H1 (cell line): ENCODE data around the gene UBE2H. TPM values are rescaled to one million over a fixed set of nuclear protein-coding genes. Genes with fewer than 3 reads are reported as not detected.

Source experiments
- CTCF ChIA-PET: fragments of 300-600 bp; sonication (Branson Sonifier 250); formaldehyde crosslinking; loops from one replicate; lab custom pipeline; 2021; ENCODE audit not compliant: partially characterized antibody; lab: Charles Lee
- POLR2A ChIA-PET: fragments of 300-600 bp; sonication (Branson Sonifier 250); formaldehyde crosslinking; loops from one replicate; lab custom pipeline; 2021; ENCODE audit warnings: inconsistent platforms; ENCODE audit not compliant: partially characterized antibody; lab: Charles Lee
- DNase-seq, 2 experiments: peaks; one replicate each; pipeline versions ENCODE4 v3.0.0 to v3.0.0-alpha.2; 2010 to 2022; ENCODE audit warnings: low spot score in 2 of 2, low read depth in 1 of 2, mixed read lengths in 1 of 2
- FAIRE-seq: peaks from 2 replicates; lab custom pipeline; 2011; peaks lifted over from hg19 to GRCh38; lab: Jason Lieb, UNC
- H2AFZ ChIP-seq: 2 replicates; pipeline ENCODE4 v1.8.1; 2012; ENCODE audit warnings: low read length, inconsistent platforms
- H2AK5ac ChIP-seq: 2 replicates; pipeline ENCODE4 v1.6.1; 2013; ENCODE audit warnings: low read depth, low read length
- H2BK120ac ChIP-seq: replicated peaks from 2 replicates; pipeline ENCODE3; 2013; ENCODE audit warnings: low read depth, low read length, inconsistent platforms
- H2BK12ac ChIP-seq: 2 replicates; pipeline ENCODE4 v1.6.1; 2013; ENCODE audit warnings: low read depth, low read length
- H2BK15ac ChIP-seq: 2 replicates; pipeline ENCODE4 v1.6.1; 2013; ENCODE audit warnings: low read length
- H2BK20ac ChIP-seq: 2 replicates; pipeline ENCODE4 v1.6.1; 2013; ENCODE audit warnings: low read length
- H2BK5ac ChIP-seq: 2 replicates; pipeline ENCODE4 v1.6.1; 2013; ENCODE audit warnings: low read depth, low read length
- H3K14ac ChIP-seq: 2 replicates; pipeline ENCODE4 v1.6.1; 2013; ENCODE audit warnings: inconsistent platforms; ENCODE audit not compliant: insufficient read length
- H3K18ac ChIP-seq: 2 replicates; pipeline ENCODE4 v1.6.1; 2013; ENCODE audit warnings: low read length; ENCODE audit errors: extremely low read depth
- H3K23ac ChIP-seq: 2 replicates; pipeline ENCODE4 v1.6.1; 2013; ENCODE audit warnings: inconsistent platforms; ENCODE audit not compliant: insufficient read length
- H3K23me2 ChIP-seq: 2 replicates; pipeline ENCODE4 v1.6.1; 2013; ENCODE audit warnings: low read depth, low read length
- H3K27ac ChIP-seq: 2 replicates; pipeline ENCODE4 v1.6.1; 2011; ENCODE audit warnings: low read depth, low read length, inconsistent platforms
- H3K27me3 ChIP-seq, 4 experiments: replicated peaks in 1 of 4; 1 replicate in 1 of 4; 2 replicates in 3 of 4; pipeline versions ENCODE4 v1.6.1 to v1.8.1; 2011 to 2013; ENCODE audit warnings: low read length in 3 of 4, mild to moderate bottlenecking in 3 of 4, inconsistent platforms in 2 of 4, mixed read lengths in 2 of 4, moderate library complexity in 1 of 4; ENCODE audit not compliant: control insufficient read depth in 3 of 4, insufficient read depth in 3 of 4; ENCODE audit errors: extremely low read depth in 1 of 4
- H3K36me3 ChIP-seq, 4 experiments: 2 replicates each; pipeline versions ENCODE4 v1.6.1 to v1.8.1; 2011 to 2013; ENCODE audit warnings: mild to moderate bottlenecking in 4 of 4, low read length in 3 of 4, moderate library complexity in 2 of 4, control low read depth in 1 of 4, inconsistent platforms in 1 of 4; ENCODE audit not compliant: insufficient read depth in 4 of 4, control insufficient read depth in 2 of 4
- H3K4ac ChIP-seq: replicated peaks from 2 replicates; pipeline ENCODE3; 2013; ENCODE audit warnings: low read length, low read depth, mixed read lengths, inconsistent platforms; ENCODE audit not compliant: insufficient read length
- H3K4me1 ChIP-seq, 4 experiments: replicated peaks in 1 of 4; 1 replicate in 1 of 4; 2 replicates in 3 of 4; pipeline versions ENCODE4 v1.6.1 to v1.8.1; 2011 to 2013; ENCODE audit warnings: low read length in 3 of 4, inconsistent platforms in 2 of 4, mixed read lengths in 1 of 4; ENCODE audit not compliant: insufficient read depth in 4 of 4, control insufficient read depth in 3 of 4
- H3K4me2 ChIP-seq, 2 experiments: 2 replicates each; pipeline versions ENCODE4 v1.6.1 to v1.8.1; 2011 to 2013; ENCODE audit warnings: low read depth in 2 of 2, low read length in 2 of 2, control low read depth in 1 of 2, inconsistent platforms in 1 of 2, mild to moderate bottlenecking in 1 of 2; ENCODE audit not compliant: insufficient read depth in 1 of 2
- H3K4me3 ChIP-seq, 4 experiments: fragments of 200-600, 300-600 bp in 1 of 4; sonication (generic), shearing (Covaris generic), sonication (Bioruptor Twin) in 1 of 4; 2 replicates each; pipeline versions ENCODE4 v1.5.1 to v1.8.1; 2011 to 2016; ENCODE audit warnings: low read length in 4 of 4, low read depth in 3 of 4, control low read depth in 2 of 4, inconsistent platforms in 2 of 4, mild to moderate bottlenecking in 2 of 4, mixed read lengths in 1 of 4, moderate library complexity in 1 of 4; ENCODE audit not compliant: insufficient read depth in 2 of 4; ENCODE audit errors: extremely low read depth in 1 of 4
- H3K56ac ChIP-seq: replicated peaks from 2 replicates; pipeline ENCODE3; 2013; ENCODE audit warnings: low read depth, mild to moderate bottlenecking, mixed read lengths, low read length, inconsistent platforms; ENCODE audit not compliant: insufficient read length
- H3K79me1 ChIP-seq: 2 replicates; pipeline ENCODE4 v1.6.1; 2013; ENCODE audit warnings: low read depth, low read length, control low read depth
- H3K79me2 ChIP-seq, 2 experiments: 2 replicates each; pipeline versions ENCODE4 v1.6.1 to v1.8.1; 2012 to 2013; ENCODE audit warnings: low read length in 2 of 2, mild to moderate bottlenecking in 2 of 2, inconsistent platforms in 1 of 2; ENCODE audit not compliant: insufficient read depth in 2 of 2, control insufficient read depth in 1 of 2
- H3K9ac ChIP-seq, 4 experiments: replicated peaks in 1 of 4; 1 replicate in 1 of 4; 2 replicates in 3 of 4; pipeline versions ENCODE4 v1.6.1 to v1.8.1; 2011 to 2013; ENCODE audit warnings: low read depth in 3 of 4, low read length in 3 of 4, control low read depth in 2 of 4, mild to moderate bottlenecking in 2 of 4, moderate library complexity in 2 of 4, inconsistent platforms in 1 of 4; ENCODE audit errors: extremely low read depth in 1 of 4
- H3K9me3 ChIP-seq, 2 experiments: 2 replicates each; pipeline versions ENCODE4 v1.6.1 to v1.8.1; 2012 to 2013; ENCODE audit warnings: mild to moderate bottlenecking in 2 of 2, moderate library complexity in 2 of 2, control low read depth in 1 of 2, inconsistent platforms in 1 of 2, low read depth in 1 of 2, low read length in 1 of 2, mixed read lengths in 1 of 2; ENCODE audit not compliant: insufficient read depth in 2 of 2
- H4K20me1 ChIP-seq, 2 experiments: replicated peaks in 1 of 2; 2 replicates each; pipeline versions ENCODE3 to v1.8.1; 2011 to 2013; ENCODE audit warnings: inconsistent platforms in 2 of 2, low read length in 2 of 2, mild to moderate bottlenecking in 1 of 2; ENCODE audit not compliant: insufficient read depth in 2 of 2, control insufficient read depth in 1 of 2
- H4K5ac ChIP-seq: 2 replicates; pipeline ENCODE4 v1.6.1; 2013; ENCODE audit warnings: low read length, low read depth, mixed read lengths, inconsistent platforms; ENCODE audit not compliant: insufficient read length
- H4K8ac ChIP-seq: 2 replicates; pipeline ENCODE4 v1.8.0; 2013; ENCODE audit warnings: mild to moderate bottlenecking, moderate library complexity, low read length, inconsistent platforms; ENCODE audit not compliant: insufficient read depth; ENCODE audit errors: extremely low read depth
- H4K91ac ChIP-seq: replicated peaks from 2 replicates; pipeline ENCODE3; 2013; ENCODE audit warnings: low read length, mixed read lengths, inconsistent platforms; ENCODE audit not compliant: insufficient read length
- RFX5 ChIP-seq: IDR thresholded peaks from 2 replicates; pipeline ENCODE4 v1.6.1; 2011; ENCODE audit warnings: low read depth, low read length, improper control_type of control experiment, borderline replicate concordance
- TEAD4 ChIP-seq: IDR thresholded peaks from 2 replicates; pipeline ENCODE4 v1.6.1; 2012; ENCODE audit warnings: low read depth, low read length, inconsistent platforms, mixed read lengths
- WGBS, 2 experiments: shearing (Covaris generic) in 1 of 2; methylation state at CpG; one replicate each; pipeline versions ENCODE4 v1.1.6 to v1.1.7; 2013 to 2015; ENCODE audit warnings: low lambda C conversion rate in 2 of 2, mixed read lengths in 2 of 2, inconsistent platforms in 1 of 2, low coverage in 1 of 2, missing lambda C conversion rate in 1 of 2; ENCODE audit not compliant: insufficient replicate concordance in 2 of 2, insufficient coverage in 1 of 2, insufficient read length in 1 of 2; ENCODE audit errors: extremely low coverage in 1 of 2, missing lambda C conversion rate in 1 of 2; 5-methylcytosine and 5-hydroxymethylcytosine counted together
- polyA plus RNA-seq, 7 experiments: library from polyadenylated mRNA; depleted of rRNA in 3 of 7; stranded (reverse) in 5 of 7; unstranded in 2 of 7; fragments of >200 nt in 5 of 7; fragments of 200-250 nt in 2 of 7; gene quantifications; 1 replicate in 5 of 7; 2 replicates in 1 of 7; 4 replicates in 1 of 7; pipeline versions ENCODE4 v1.2.1 to v1.2.3, GENCODE V29; 2011 to 2013; ENCODE audit warnings: missing spikeins in 2 of 7, mixed read lengths in 2 of 7
- total RNA-seq: library from RNA; stranded (reverse); fragmentation: NEBNext Ultra II Directional; extraction: Animal tissue kit (Norgen Biotek cat#: 25700); gene quantifications from 2 replicates; pipeline ENCODE4 v1.2.1, GENCODE V29; 2021

UBE2H gene
- total and polyA plus RNA-seq, 2 of the 8 experiments (the other 6 are each of a cell fraction or from before 2014, with no cell fraction given) = 30.6 to 62.2 TPM

DNA sequence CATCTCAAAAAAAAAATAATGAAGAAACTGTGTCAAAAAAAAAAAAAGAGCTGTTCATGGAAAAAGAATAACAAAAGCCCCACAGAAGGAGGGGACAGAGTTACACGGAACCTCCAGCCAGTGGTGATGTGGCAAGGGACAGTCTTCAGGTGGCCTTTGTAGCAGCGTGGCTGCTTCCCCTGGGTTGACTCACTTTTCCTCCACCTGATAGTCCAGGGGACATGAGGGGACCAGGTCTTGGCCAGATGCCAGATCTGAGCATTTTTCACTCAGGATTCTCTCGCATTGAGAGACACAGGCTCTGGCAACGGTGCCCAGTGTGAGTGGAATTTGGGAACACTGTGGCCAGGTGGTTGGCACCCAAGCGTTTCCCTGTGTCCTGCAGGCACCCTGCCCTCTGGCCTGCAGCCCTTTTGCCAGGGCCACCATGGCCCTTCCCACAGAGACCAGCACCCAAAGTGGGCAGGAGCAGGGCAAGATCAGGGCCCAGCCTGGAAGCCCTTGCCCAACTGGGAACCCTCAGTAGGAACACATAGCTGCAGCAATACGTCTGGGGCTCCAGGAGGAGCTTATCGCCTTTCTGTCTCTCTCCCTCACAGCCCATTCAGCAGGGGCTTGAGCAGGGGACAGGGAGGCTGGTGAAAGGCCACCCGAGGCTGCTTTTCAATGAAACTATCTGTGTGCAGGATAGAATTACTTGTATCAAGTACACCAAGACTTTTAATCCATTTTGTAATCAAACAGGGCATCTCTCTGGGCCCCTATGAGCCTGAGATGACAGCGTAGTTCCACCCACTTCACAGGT is 159.1 kb downstream of the UBE2H start:
- FAIRE-seq (no peak), DNase-seq (no peak)
- no peak overlapping the region for H4K8ac ChIP-seq
- CTCF ChIA-PET = interaction anchor here (1.3 to 7.7 kb wide), 2 partner anchors 11 to 32 kb away, joined by 3 to 59 read pairs; no protein-coding TSS in a partner anchor
- no peak overlapping the region for H3K4ac ChIP-seq
- no peak overlapping the region for H3K4me3 ChIP-seq
- H2AK5ac ChIP-seq = no peak overlapping the region
- H4K5ac ChIP-seq = no peak overlapping the region
- no peak overlapping the region for H2AFZ ChIP-seq
- WGBS, 2 experiments = 78% methylated on average over 9 of the region's 9 CpGs; no CpG with 5 or more reads in 1 of the 2 experiments
- TF ChIP-seq RFX5 (no peak), TEAD4 (no peak)
- H4K20me1 ChIP-seq = peaks cover 0 to 2% of the 10 kb centered on the region in 2 experiments
- H3K79me1 ChIP-seq = no peaks in the 10 kb centered on the region
- H3K36me3 ChIP-seq = no peaks in the 10 kb centered on the region
- no peak overlapping the region for H3K56ac ChIP-seq
- H3K4me2 ChIP-seq = no peak overlapping the region
- no peak overlapping the region for H2BK120ac ChIP-seq
- H3K14ac ChIP-seq = no peak overlapping the region
- peak overlapping the region; percentile 3 for H4K91ac ChIP-seq
- no peaks in the 10 kb centered on the region for H3K23me2 ChIP-seq
- no peak overlapping the region for H2BK5ac ChIP-seq
- H3K23ac ChIP-seq = no peak overlapping the region
- H3K79me2 ChIP-seq = no peaks in the 10 kb centered on the region
- H3K27me3 ChIP-seq = peaks cover 0 to 25% (median 18%) of the 10 kb centered on the region in 4 experiments; a peak in 6 of 7 replicates
- no peak overlapping the region for H2BK15ac ChIP-seq
- no peak overlapping the region for H3K9ac ChIP-seq
- POLR2A ChIA-PET = interaction anchor here (1.3 to 1.8 kb wide), 2 partner anchors 12 to 17 kb away, joined by 6 to 8 read pairs; no protein-coding TSS in a partner anchor
- no peak overlapping the region; the same call in 1 of the 2 replicates for H2BK12ac ChIP-seq
- no peak overlapping the region for H3K27ac ChIP-seq
- H3K18ac ChIP-seq = no peak overlapping the region
- peaks cover 0 to 13% (median 5%) of the 10 kb centered on the region in 4 experiments; a peak in 5 of 7 replicates for H3K4me1 ChIP-seq
- H2BK20ac ChIP-seq = no peak overlapping the region
- H3K9me3 ChIP-seq = no peaks in the 10 kb centered on the region
